Measurements from ENCODE around the gene KYNU. TPM values are rescaled to one million over a fixed set of nuclear protein-coding genes. Genes with fewer than 3 reads are reported as not detected.

KYNU gene
- total and polyA plus RNA-seq, 2 of the 13 experiments (the other 11 are each of a cell fraction or from before 2014, with no cell fraction given), result 21.9 to 68.6 TPM

DNA sequence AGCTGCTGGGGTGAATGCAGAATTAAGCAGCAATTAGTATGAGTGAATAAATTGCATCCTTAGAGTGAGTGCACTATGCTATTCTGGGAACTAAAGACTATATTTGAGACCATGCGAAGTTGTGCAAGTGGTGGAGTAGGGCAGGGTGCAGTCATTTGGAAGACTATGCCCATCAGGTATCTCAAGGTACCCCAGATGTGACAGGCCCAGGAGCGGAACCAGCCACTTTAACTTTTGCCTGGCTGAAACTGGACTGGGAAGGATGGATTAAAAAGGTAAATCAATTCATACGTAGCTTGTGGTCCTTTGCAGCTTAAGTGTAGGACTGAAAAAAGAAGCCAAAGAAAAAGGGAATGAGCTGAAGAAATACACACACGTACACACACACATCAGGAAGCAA lies 1.7 kb downstream of the KYNU start:
- FAIRE-seq, result no peak
- in situ Hi-C loops (cut with HindIII; ENCODE audit: extremely low pct_ligation_motif_present, low pct_unique_long_range_greater_than_20kb), result no loop called here
- TF ChIP-seq ZNF264 (CRISPR knock-in tag; IDR thresholded peaks at IDR 0.05), result no peak
- peak; percentile 52; the same call in 1 of the 2 replicates for TF ChIP-seq ZBTB38 (CRISPR knock-in tag; IDR thresholded peaks at IDR 0.05)
- peak; percentile 28 for TF ChIP-seq PRPF4 (IDR thresholded peaks at IDR 0.05; ENCODE audit: low read depth, low read length, poor library complexity, severe bottlenecking)
- TF ChIP-seq KAT7 (CRISPR knock-in tag; IDR thresholded peaks at IDR 0.05; ENCODE audit: borderline replicate concordance), result peak; percentile 23; the same call in 1 of the 2 replicates
- 0 out of 2 replicates have a peak, but pooled peaks have one; percentile 35 for TF ChIP-seq POGK (CRISPR knock-in tag; conservative IDR thresholded peaks at IDR 0.05)
- no peak for TF ChIP-seq ZNF205 (CRISPR knock-in tag; IDR thresholded peaks at IDR 0.05)
- CTCF ChIA-PET (ENCODE audit: low intra/inter-chr PET ratio, low total read pairs), result no interaction called here
- BruUV-seq (replicated peaks), result no TSS peak
- Histone ChIP-seq H3K27ac (ENCODE audit: extremely low read length, insufficient read depth, low read length) (peak overlapping the region; percentile 87), H2AFZ (ENCODE audit: low read length) (no peak overlapping the region), H3K4me3 (replicated peaks in 1 of 3; ENCODE audit: insufficient read depth in 1 of 3, low read depth in 2 of 3, low read length in 3 of 3) (peak overlapping the region; percentile 58 to 77 (median 60)), H4K20me1 (ENCODE audit: insufficient read depth, low read length) (no peaks in the 10 kb centered on the region), H3K9ac (ENCODE audit: insufficient read depth, low read depth, low read length) (peak overlapping the region; percentile 69), H3K4me1 (ENCODE audit: insufficient read depth, low read length) (peaks cover 60% of the 10 kb centered on the region), H3K4me2 (ENCODE audit: low read depth, low read length) (peak overlapping the region; percentile 80), H3K79me2 (ENCODE audit: insufficient read depth, low read length) (peaks cover 35% of the 10 kb centered on the region), H3K27me3 (ENCODE audit: control insufficient read depth in 1 of 2, insufficient read depth in 2 of 2, low read length in 2 of 2) (no peaks in the 10 kb centered on the region), H3K9me3 (ENCODE audit: low read length) (no peaks in the 10 kb centered on the region), H3K36me3 (replicated peaks in 1 of 2; ENCODE audit: control insufficient read depth in 1 of 2, insufficient read depth in 2 of 2, low read length in 2 of 2) (peaks cover 2 to 4% of the 10 kb centered on the region in 2 experiments; a peak in 2 of 5 replicates)
- POLR2A ChIA-PET, result interaction anchor here (1.2 to 3.9 kb wide), 6 partner anchors 13 to 72 kb away, joined by 3 to 17 read pairs (median 6); no protein-coding TSS in a partner anchor
- ATAC-seq, result no peak
- no peak for DNase-seq (ENCODE audit: low spot score)
- intact Hi-C loops (cut with micrococcal nuclease; ENCODE audit: unreplicated experiment), result no loop called here
- WGBS (ENCODE audit: low lambda C conversion rate), result 88% methylated on average over 4 of the region's 4 CpGs

DNA sequence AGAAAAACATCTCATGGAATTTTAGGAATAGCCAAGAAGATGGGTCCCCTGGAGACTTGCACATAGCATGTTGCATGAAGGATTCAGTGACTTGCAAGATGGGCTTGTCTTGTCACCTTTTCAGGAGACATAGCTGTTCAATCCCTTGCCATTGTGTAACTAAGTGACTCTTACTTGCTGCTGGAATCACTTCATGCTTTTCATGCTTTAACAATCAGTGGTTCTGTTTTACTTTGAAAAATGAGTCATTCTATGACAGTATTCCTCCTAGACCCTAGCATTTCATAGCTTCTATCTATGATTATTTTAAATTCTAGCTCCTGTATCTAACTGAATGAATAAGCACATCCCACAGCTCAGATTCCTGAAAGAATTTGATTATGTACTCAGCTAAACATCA lies 2.8 kb downstream of the KYNU start:
- DNase-seq (ENCODE audit: low spot score) (peak; percentile 44), FAIRE-seq (no peak), ATAC-seq (no peak)
- H3K27ac ChIP-seq (ENCODE audit: extremely low read length, insufficient read depth, low read length), result peak overlapping the region; percentile 15
- CTCF ChIA-PET (ENCODE audit: low intra/inter-chr PET ratio, low total read pairs), result no interaction called here
- H3K4me1 ChIP-seq (ENCODE audit: insufficient read depth, low read length), result peaks cover 49% of the 10 kb centered on the region
- no peak overlapping the region for H2AFZ ChIP-seq (ENCODE audit: low read length)
- H3K79me2 ChIP-seq (ENCODE audit: insufficient read depth, low read length), result peaks cover 35% of the 10 kb centered on the region
- H3K4me3 ChIP-seq (replicated peaks in 1 of 3; ENCODE audit: insufficient read depth in 1 of 3, low read depth in 2 of 3, low read length in 3 of 3), result peak overlapping the region in 1 of 3 experiments; percentile 77; a peak in 2 of 6 replicates
- H3K9ac ChIP-seq (ENCODE audit: insufficient read depth, low read depth, low read length), result no peak overlapping the region
- H4K20me1 ChIP-seq (ENCODE audit: insufficient read depth, low read length), result no peaks in the 10 kb centered on the region
- peak overlapping the region; percentile 80 for H3K4me2 ChIP-seq (ENCODE audit: low read depth, low read length)
- intact Hi-C loops (cut with micrococcal nuclease; ENCODE audit: unreplicated experiment), result no loop called here
- no peaks in the 10 kb centered on the region for H3K27me3 ChIP-seq (ENCODE audit: control insufficient read depth in 1 of 2, insufficient read depth in 2 of 2, low read length in 2 of 2)
- in situ Hi-C loops (cut with HindIII; ENCODE audit: extremely low pct_ligation_motif_present, low pct_unique_long_range_greater_than_20kb), result no loop called here
- POLR2A ChIA-PET, result interaction anchor here (1.0 to 3.9 kb wide), 6 partner anchors 10 to 71 kb away, joined by 3 to 17 read pairs (median 6); no protein-coding TSS in a partner anchor
- H3K9me3 ChIP-seq (ENCODE audit: low read length), result no peaks in the 10 kb centered on the region
- H3K36me3 ChIP-seq (replicated peaks in 1 of 2; ENCODE audit: control insufficient read depth in 1 of 2, insufficient read depth in 2 of 2, low read length in 2 of 2), result peaks cover 2 to 4% of the 10 kb centered on the region in 2 experiments; a peak in 2 of 5 replicates
- no TSS peak for BruUV-seq (replicated peaks)
- TF ChIP-seq BCL3 (CRISPR knock-in tag; IDR thresholded peaks at IDR 0.05), result no peak
- TF ChIP-seq KLF13 (CRISPR knock-in tag; IDR thresholded peaks at IDR 0.05), result no peak
- TF ChIP-seq, protein P1, sequence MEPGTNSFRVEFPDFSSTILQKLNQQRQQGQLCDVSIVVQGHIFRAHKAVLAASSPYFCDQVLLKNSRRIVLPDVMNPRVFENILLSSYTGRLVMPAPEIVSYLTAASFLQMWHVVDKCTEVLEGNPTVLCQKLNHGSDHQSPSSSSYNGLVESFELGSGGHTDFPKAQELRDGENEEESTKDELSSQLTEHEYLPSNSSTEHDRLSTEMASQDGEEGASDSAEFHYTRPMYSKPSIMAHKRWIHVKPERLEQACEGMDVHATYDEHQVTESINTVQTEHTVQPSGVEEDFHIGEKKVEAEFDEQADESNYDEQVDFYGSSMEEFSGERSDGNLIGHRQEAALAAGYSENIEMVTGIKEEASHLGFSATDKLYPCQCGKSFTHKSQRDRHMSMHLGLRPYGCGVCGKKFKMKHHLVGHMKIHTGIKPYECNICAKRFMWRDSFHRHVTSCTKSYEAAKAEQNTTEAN (CRISPR knock-in tag; conservative IDR thresholded peaks at IDR 0.05), result no peak
- TF ChIP-seq SYNCRIP (IDR thresholded peaks at IDR 0.05; ENCODE audit: insufficient read depth, low read depth, low read length), result no peak
- TF ChIP-seq ZNF430 (CRISPR knock-in tag; IDR thresholded peaks at IDR 0.05), result no peak
- no peak for TF ChIP-seq CBX2 (IDR thresholded peaks at IDR 0.05; ENCODE audit: low read depth, low read length)
- no peak for TF ChIP-seq CBX2 (CRISPR knock-in tag; IDR thresholded peaks at IDR 0.05; ENCODE audit: low read depth)
- TF ChIP-seq TEAD3 (CRISPR knock-in tag; optimal IDR thresholded peaks at IDR 0.05; ENCODE audit: borderline replicate concordance), result no peak
- no peak for TF ChIP-seq AKAP8 (CRISPR knock-in tag; IDR thresholded peaks at IDR 0.05)
- TF ChIP-seq ZFP36 (IDR thresholded peaks at IDR 0.05; ENCODE audit: borderline replicate concordance, low read depth, low read length, partially characterized antibody), result no peak

Measured in HepG2 (cell line).